Measurements from ENCODE around the gene MAPKAP1. TPM values are rescaled to one million over a fixed set of nuclear protein-coding genes. Genes with fewer than 3 reads are reported as not detected.
"Not testable (repeated sequence)": the region's sequence is repeated elsewhere in the genome, so short reads cannot be mapped to it uniquely, and the experiment has no call there.

MAPKAP1 gene
- total RNA-seq, 1 donor from 2014 or later: 146 TPM

GRCh38 chr9:125400725-125401716 is 306.0 kb downstream of the MAPKAP1 start:
- ATAC-seq (no peak), DNase-seq (no peak)
- intact Hi-C loops (cut with micrococcal nuclease): no loop called here

DNA sequence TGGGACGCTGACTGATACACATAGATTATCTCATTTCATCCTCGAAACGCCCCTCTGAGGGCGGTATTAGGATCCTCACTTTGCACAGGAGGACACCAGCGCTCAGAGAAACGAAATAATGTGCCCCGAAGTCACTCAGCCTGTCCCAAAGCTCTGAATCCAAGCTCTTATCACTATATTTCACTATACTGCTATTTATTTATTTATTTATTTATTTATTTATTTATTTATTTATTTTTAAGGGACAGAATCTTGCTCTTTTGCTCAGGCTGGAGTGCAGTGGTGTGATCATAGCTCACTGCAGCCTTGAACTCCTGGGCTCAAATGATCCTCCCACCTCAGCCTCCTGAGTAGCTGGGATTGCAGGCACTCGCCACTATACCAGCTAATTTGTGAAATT is 306.8 kb downstream of the MAPKAP1 start:
- DNase-seq; ATAC-seq; intact Hi-C loops (cut with micrococcal nuclease): not testable (repeated sequence)

DNA sequence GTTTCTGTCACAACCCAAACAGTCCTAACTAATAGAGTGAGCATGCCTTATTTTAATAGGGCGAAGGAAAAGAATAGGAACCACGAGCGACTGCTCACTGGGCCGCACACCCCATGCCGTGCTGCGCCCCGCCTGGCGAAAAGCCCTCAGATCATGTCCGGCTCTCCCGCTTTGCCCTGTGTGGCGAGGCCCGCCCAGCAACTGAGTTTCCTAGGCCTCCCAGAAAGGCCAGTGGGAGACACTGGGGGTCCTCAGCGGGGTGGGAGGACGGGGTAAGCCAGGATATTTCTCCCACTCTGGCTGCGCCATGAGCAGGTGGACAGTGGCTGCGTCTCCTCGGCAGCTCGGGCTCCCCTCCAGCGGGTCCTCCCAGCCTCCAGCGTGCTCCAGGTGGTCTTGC is 307.3 kb downstream of the MAPKAP1 start:
- ATAC-seq (no peak), DNase-seq (no peak)

DNA sequence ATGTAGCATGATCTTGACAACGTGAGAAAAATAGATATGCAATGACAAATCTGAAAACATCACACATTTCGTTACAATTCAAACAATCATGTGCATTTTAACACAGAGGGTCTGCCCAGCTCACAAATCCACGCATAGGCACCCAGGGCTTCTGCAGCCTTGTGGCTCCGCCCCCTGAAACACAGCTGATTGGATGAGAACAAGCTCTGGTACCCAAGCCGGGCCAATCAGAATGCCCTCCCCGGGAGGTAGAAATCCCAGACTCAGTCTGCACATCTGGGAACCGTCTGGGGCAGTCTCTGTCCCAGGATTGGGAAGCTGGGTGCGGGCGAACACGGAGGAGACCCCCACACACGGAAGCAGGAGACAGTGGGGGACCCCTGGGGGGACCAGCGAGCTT is 307.8 kb downstream of the MAPKAP1 start:
- no peak for ATAC-seq

More for the DNA sequence above, 307.3 kb downstream of the MAPKAP1 start:
- intact Hi-C loops (cut with micrococcal nuclease): no loop called here

DNA sequence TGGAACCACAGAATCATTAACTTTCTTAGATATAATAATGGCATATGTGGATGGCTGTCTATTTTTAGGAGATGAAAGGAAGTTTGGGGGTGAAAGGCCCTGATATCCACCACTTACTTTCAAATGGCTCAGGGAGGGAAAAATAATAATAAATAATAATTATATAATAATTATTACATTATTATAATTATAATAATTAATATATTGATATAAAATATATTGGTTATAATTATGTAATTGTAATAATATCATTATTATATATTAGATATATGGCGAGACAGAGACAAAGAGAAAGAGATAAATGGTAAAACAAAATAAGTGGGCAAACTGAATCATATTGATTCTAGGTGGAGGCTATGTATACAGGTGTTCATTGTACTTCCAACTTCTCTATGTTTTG is 308.8 kb downstream of the MAPKAP1 start:
- ATAC-seq: no peak
- intact Hi-C loops (cut with micrococcal nuclease): no loop called here
- no peak for DNase-seq

More for the DNA sequence above, 307.8 kb downstream of the MAPKAP1 start:
- intact Hi-C loops (cut with micrococcal nuclease): no loop called here
- no peak for DNase-seq

DNA sequence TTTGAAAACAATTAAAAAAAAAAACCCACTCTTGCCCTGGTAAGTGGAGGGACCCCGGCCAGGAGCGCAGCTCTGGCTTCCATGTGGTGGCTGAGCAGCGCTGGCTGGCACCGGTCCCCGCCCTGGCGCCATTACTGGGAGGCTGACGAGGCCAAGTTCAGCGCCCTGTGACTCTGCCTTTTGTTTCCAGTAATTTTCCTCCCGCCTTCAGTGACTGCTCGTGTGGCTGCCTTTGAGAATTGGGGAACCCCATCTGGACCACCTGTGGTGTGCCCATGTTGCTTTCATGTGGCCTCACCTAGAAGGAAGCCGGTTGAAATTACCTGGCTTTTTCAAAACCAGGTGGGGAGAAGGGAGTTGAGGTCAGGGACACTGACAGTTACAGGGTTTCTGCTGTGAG is 309.3 kb downstream of the MAPKAP1 start:
- no peak for ATAC-seq
- intact Hi-C loops (cut with micrococcal nuclease): no loop called here
- no peak for DNase-seq

- ATAC-seq (no peak), DNase-seq (no peak)
- intact Hi-C loops (cut with micrococcal nuclease): no loop called here
Observed at GRCh38 chr9:125396799-125397198, 310.2 kb downstream of the MAPKAP1 start.

DNA sequence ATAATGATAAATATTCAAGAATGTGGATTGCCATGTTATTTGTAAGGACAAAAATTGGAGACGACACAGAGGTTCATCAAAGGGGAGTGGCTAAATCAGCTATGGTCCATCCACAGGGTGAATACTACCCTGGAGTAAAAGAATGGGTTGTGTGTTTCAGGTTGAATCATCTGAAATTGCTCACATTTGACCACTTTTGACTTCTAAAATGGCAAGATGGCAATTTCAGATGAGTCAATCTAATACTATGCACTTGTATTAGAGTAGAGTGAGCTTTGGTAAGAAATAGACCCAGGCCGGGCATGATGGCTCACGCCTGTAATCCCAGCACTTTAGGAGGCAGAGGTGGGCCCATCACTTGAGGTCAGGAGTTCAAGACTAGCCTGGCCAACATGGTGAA is 313.6 kb downstream of the MAPKAP1 start:
- DNase-seq: no peak
- intact Hi-C loops (cut with micrococcal nuclease): no loop called here
- ATAC-seq: no peak

DNA sequence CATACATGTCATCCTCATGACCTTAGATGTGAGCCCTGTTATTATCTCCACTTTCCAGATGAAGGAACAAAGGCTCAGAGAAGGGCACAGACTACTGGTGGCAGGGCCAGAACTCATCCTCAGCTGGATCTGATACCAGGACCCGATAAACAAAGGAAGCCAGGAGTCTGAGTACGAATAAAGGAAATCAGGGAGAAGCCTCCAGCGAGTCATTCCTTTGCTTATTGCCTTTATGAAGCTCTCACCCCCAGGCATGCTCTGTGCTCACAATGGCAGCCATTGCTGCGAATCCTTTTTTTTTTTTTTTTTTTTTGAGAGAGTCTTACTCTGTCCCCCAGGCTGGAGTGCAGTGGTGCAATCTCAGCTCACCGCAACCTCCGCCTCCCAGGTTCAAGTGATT is 315.3 kb downstream of the MAPKAP1 start:
- DNase-seq: no peak
- intact Hi-C loops (cut with micrococcal nuclease): no loop called here
- no peak for ATAC-seq

DNA sequence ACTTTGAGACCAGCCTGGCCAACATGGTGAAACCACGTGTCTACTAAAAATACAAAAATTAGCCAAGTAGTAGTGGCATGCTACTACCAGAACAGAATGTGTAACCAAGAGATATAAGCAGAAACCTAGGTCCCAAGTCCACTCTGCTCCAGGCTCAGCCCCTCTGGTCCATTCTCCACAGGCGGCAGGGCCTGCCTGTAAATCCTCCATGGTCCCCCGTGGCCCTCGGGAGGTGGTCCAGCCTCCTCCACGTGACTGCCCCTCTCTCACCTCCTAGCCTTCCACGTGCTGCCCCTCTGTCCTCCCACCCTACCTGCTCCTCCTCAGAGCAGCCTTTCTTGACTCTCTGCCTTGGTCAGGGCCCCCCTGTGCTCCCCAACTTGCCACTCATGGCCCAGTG is 318.0 kb downstream of the MAPKAP1 start:
- intact Hi-C loops (cut with micrococcal nuclease): no loop called here
- DNase-seq (no peak), ATAC-seq (no peak)

DNA sequence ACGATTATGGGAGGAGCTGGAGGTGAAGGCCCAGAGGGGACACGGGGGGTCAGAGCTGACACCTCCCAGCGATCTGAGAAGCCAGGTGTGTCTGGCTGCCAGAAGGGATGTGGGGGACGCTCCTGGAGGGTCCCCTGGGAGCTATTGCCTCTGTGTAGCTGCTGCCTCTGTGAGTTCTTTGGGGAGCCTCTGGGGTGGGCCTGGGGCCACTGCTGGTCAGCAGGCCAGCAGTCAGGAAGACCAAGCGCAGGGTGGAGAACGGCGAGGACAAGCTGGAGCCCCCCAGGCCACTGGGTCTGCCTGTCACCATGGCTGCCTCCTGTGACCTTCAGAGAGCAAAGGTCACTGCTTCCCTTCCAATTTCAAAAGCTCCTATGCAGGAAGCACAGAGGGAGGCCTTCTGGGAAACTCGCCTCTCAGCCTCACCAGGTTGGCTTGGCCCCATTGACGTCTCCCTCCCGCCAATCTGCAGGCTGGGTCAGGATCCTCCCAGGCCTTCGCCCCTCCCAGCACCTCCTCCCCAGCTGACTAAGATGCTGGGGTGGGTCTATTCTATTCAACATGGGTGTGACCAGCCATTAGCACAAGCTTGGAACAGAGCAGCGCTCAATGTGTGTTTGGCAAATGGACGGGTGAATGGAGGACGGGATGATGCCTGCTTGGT is 319.0 kb downstream of the MAPKAP1 start:
- ATAC-seq: no peak
- no peak for DNase-seq
- intact Hi-C loops (cut with micrococcal nuclease): no loop called here

Other genes with a start within 250 kb of the MAPKAP1 start
- 50.4 TPM for gene PBX3, start 40.2 kb upstream of the MAPKAP1 start, total RNA-seq

Data from left ventricle myocardium superior (tissue), 1 donor.